Mesodermal cell (in vitro differentiated cells): ENCODE measurements around the gene TNFAIP8.
A peak's percentile ranks its signal among the peaks of the same experiment; 100 is the strongest.

Experiments used
- H3K27ac ChIP-seq: 2 replicates; pipeline ENCODE4 v1.7.0; 2013; ENCODE audit warnings: mild to moderate bottlenecking, low read depth, low read length, moderate library complexity; ENCODE audit not compliant: severe bottlenecking
- H3K36me3 ChIP-seq: 2 replicates; pipeline ENCODE4 v1.7.1; 2013; ENCODE audit warnings: mild to moderate bottlenecking, low read length, moderate library complexity; ENCODE audit not compliant: control insufficient read depth, insufficient read depth
- H3K4me1 ChIP-seq: one replicate; pipeline ENCODE4 v1.7.1; 2013; ENCODE audit warnings: mild to moderate bottlenecking, low read length; ENCODE audit not compliant: insufficient read depth, control insufficient read depth, poor library complexity, severe bottlenecking
- H3K4me3 ChIP-seq: 2 replicates; pipeline ENCODE4 v1.7.0; 2013; ENCODE audit warnings: low read length, control low read depth, mild to moderate bottlenecking; ENCODE audit not compliant: insufficient read depth, poor library complexity, severe bottlenecking; ENCODE audit errors: extremely low read depth
- H3K9me3 ChIP-seq: 2 replicates; pipeline ENCODE4 v1.7.1; 2013; ENCODE audit warnings: mild to moderate bottlenecking, low read length, moderate library complexity; ENCODE audit not compliant: control insufficient read depth
- WGBS, 2 experiments: methylation state at CpG; one replicate each; pipeline ENCODE4 v1.1.5; 2013; ENCODE audit warnings: missing lambda C conversion rate in 2 of 2; ENCODE audit not compliant: insufficient coverage in 2 of 2; 5-methylcytosine and 5-hydroxymethylcytosine counted together

TNFAIP8 gene

DNA sequence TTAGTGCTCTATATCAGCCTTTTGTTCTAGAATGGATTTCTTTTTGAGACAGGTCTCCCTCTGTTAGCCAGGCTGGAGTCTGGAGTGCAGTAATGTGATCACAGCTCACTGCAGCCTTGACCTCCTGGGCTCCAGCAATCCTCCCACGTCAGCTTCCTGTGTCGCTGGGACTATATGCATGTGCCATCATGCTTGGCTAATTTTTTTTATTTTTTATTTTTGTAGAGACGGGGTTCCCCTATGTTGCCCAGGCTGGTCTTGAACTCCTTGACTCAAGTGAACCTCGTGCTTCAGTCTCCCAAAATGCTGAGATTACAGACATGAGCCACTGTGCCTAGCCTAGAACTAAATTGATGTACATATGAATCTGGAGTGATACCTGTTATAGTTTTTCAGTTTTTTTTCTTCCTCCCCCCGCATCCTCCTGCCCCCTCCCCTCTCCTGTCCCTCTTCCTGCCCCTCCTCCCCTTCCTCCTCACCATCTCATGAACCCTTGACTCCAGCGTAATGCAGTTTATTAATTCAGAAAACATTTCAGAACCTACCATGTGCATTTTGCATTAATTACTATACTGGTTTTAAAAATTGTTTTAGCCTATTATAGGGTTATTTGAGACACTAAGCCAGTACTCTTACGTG is 37.4 kb upstream of the TNFAIP8 start:
- Histone ChIP-seq H3K4me3 (no peak overlapping the region), H3K4me1 (peaks cover 26% of the 10 kb centered on the region), H3K9me3 (no peaks in the 10 kb centered on the region), H3K36me3 (no peaks in the 10 kb centered on the region), H3K27ac (no peak overlapping the region)
- 80 to 89% methylated on average over 1 to 4 of the region's 7 CpGs for WGBS, 2 experiments

DNA sequence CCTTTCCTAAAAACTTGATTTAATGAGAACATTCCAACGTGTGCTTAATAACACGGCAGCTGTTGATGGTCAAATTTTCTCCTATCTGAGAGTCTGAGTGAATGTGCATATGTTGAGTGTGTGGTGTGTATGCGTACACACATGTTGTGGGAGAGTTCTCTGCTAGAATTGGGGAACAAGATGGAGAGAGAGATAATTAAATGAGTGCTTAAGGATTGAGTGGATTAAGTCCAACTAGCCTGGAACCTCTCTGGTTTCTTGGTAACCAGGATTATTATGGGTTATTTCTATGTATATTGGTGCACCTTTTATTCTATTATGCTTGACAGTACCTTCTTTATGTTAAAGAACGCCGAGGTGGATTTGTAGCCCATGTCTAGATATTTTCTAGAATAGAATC is 36.4 kb upstream of the TNFAIP8 start:
- no peaks in the 10 kb centered on the region for H3K36me3 ChIP-seq
- WGBS, 2 experiments = 94 to 95% methylated on average over 2 to 3 of the region's 5 CpGs
- H3K9me3 ChIP-seq = no peaks in the 10 kb centered on the region

DNA sequence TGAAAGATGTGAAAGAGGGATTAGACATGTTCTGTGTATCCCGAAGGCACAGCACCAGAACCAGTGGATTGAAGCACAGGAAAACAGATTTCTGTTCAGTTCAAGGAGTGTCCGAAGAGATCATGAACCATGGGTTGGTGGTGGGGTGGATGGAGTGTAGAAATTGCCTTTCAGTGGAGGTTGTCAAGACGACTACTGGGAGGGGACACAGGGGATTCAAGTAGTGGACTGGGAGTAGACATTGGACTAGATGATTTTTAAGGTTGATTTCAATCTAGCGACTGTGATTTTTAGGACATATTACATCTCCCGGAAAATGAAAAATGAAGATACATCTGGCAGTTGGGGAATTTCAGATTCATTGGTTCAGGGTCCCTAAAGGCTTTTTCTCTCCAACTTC is 35.9 kb upstream of the TNFAIP8 start:
- WGBS, 2 experiments = 85 to 96% methylated on average over 3 to 5 of the region's 5 CpGs
- H3K36me3 ChIP-seq = no peaks in the 10 kb centered on the region
- H3K9me3 ChIP-seq = no peaks in the 10 kb centered on the region
- no peak overlapping the region for H3K27ac ChIP-seq
- peaks cover 33% of the 10 kb centered on the region for H3K4me1 ChIP-seq
- H3K4me3 ChIP-seq = no peak overlapping the region

More for the DNA sequence above, 36.4 kb upstream of the TNFAIP8 start:
- H3K4me1 ChIP-seq = peaks cover 28% of the 10 kb centered on the region
- H3K4me3 ChIP-seq = no peak overlapping the region
- H3K27ac ChIP-seq = no peak overlapping the region

DNA sequence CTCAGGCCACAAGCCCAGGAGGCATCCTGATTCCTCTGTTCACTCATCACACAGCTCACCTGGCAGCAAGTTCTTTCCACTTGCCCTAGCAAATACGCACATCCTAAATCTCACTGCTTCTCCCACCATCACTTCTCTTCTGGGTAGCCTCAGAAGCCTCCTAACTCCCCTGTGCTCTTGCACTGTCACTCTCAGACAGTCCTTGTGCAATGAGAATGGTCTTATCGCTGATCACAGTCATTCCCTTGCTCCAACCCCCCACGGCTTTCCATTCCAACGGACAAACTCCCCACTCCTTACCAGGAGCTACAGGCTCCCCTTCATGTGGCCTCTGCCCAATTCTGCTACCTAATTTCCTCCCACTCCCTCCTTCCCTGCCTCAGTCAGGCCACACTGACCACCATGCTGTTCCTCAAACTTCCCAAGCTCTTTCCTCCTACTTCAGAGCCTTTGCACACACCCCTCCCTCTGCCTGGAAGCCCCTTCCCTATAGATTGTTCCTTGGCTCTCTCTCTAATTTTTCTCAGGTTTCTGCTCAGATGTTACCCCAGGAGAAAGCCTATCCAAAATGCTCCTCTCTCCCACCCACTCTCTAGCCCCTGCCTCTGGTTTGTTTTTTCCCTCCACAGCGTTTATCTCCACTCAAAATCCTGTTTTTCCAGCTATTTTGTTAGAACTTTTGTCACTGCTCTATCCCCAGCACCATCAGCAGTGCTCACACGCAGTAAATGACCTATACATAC is 34.1 kb upstream of the TNFAIP8 start:
- Histone ChIP-seq H3K4me3 (no peak overlapping the region), H3K4me1 (peaks cover 46% of the 10 kb centered on the region), H3K9me3 (no peaks in the 10 kb centered on the region), H3K36me3 (no peaks in the 10 kb centered on the region), H3K27ac (no peak overlapping the region)
- WGBS, 2 experiments = 89 to 94% methylated on average over 5 to 6 of the region's 6 CpGs

DNA sequence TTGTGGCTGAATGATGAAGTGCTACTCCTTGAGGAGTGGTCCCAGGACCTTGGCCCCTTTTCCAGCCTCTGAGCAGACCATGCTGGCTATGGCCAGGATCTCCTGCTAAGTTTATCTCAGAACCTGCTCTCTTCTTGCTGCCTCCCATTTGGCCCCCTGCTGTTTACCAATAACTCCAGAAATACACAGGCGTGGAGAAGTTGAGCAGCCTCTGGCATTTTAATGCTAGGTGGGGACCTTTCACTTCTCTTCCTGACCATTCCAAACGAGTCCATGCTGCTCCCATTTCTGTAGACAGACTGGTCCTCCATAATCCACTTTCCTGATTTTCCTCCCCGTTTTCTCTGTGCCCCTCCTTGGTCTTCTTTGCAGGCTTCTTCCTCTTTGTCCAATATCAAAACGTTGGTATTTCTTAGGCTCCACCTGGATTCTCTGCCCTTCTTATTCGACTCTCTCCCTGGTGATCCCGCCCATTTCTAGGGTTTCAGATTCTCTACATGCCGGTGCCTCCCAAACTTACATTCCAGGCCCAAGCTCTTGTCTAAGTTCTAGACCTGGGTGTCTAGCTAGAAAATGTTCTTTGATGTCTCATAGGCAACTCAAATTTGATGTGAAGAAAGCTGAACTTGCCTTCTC is 33.4 kb upstream of the TNFAIP8 start:
- WGBS, 2 experiments = 75 to 77% methylated on average over 5 to 7 of the region's 7 CpGs
- H3K4me1 ChIP-seq = peaks cover 51% of the 10 kb centered on the region
- no peaks in the 10 kb centered on the region for H3K9me3 ChIP-seq
- H3K27ac ChIP-seq = peak overlapping the region; percentile 44
- no peaks in the 10 kb centered on the region for H3K36me3 ChIP-seq
- no peak overlapping the region for H3K4me3 ChIP-seq

DNA sequence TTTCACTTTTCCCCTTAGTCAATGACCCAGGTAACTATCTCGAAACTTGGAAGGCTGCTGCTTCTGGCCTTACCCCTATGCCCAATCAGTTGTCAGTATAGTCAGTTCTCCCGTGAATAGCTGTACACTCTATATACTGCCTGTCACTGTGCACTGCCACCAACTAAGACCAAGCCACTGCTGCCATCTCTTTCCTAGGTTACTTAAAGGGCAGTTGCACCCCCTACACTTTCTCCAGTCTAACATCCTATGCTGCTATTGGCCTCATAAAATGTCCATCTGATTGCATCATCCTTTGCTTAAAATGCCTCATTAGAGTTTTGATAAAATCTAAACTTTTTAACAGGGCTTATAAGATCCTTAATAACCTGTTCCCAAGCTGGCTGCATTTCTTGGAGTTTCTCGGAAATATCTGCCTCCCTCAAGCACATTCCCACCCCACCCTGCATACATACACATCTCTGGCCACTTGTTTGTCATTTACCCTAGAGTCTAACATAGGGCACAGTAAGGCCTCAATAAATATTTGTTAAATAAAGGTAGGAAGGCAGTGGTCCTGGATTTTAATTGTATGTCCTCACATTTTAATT is 32.8 kb upstream of the TNFAIP8 start:
- Histone ChIP-seq H3K36me3 (no peaks in the 10 kb centered on the region), H3K4me1 (peaks cover 54% of the 10 kb centered on the region), H3K4me3 (no peak overlapping the region), H3K9me3 (no peaks in the 10 kb centered on the region), H3K27ac (peak overlapping the region; percentile 55)
- WGBS, 2 experiments = 59 to 75% methylated on average over 2 of the region's 3 CpGs

DNA sequence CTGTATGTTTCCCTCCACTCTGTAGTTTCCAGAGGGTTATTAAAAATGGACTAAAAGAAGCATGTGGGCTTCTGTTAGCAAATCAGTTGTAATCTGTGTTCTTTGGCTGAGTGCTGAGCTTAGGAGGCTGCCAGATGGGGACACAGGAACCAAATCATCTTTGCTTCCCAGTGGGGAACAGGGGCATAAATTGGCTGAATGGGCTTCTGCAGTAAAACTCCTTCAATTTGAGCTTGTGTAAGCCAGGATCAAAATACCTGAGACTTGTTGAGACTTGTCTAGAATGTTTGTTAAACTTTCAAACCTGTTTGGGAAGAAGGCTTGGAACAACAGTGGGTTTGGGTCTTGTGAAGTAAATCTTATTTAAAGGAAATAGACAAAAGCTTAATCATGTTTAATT is 32.2 kb upstream of the TNFAIP8 start:
- Histone ChIP-seq H3K4me3 (no peak overlapping the region), H3K27ac (peak overlapping the region; percentile 55), H3K36me3 (no peaks in the 10 kb centered on the region), H3K9me3 (no peaks in the 10 kb centered on the region), H3K4me1 (peaks cover 59% of the 10 kb centered on the region)

DNA sequence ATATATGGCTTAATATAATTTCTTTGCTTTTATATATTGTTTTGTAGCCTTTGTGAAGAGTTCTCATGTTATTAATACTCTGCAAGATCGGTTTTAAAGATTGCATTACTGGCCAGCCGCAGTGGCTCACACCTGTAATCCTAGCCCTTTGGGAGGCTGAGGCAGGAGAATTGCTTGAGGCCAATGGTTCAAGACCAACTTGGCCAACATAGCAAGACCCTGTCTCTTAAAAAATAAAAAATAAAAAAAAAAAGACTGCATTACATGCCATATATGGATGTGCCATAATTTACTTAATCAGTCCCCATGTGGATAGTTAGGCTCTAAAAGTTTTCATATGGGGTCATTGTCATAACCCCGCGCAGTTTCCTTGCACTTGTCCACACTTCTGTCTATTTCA is 31.0 kb upstream of the TNFAIP8 start:
- H3K27ac ChIP-seq = peak overlapping the region; percentile 71
- H3K4me1 ChIP-seq = peaks cover 72% of the 10 kb centered on the region
- H3K4me3 ChIP-seq = no peak overlapping the region
- no peaks in the 10 kb centered on the region for H3K9me3 ChIP-seq
- no peaks in the 10 kb centered on the region for H3K36me3 ChIP-seq
- WGBS, 2 experiments = 100% methylated on average over 2 of the region's 4 CpGs

DNA sequence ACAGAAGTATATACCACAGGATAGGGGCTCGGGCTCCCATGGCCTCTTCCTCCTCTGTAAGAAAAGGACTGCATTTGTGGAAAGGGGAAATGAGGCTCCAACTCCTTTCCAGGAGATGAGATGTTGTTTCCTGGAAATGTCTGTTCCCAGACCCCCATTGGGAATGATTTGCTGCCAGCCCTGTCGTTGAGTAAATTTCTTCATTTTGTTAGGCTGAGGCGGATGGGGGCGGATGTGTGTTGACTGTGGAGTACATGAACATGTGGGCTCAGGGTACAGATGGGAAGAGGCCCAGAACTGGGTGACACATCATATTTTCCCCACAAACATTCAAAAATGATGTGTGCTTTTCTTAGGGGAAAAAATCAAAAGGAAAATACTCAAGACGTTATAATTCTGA is 28.8 kb upstream of the TNFAIP8 start:
- Histone ChIP-seq H3K9me3 (no peaks in the 10 kb centered on the region), H3K36me3 (no peaks in the 10 kb centered on the region), H3K4me3 (no peak overlapping the region), H3K27ac (no peak overlapping the region), H3K4me1 (peaks cover 73% of the 10 kb centered on the region)
- WGBS, 2 experiments = 80 to 100% methylated on average over 1 of the region's 5 CpGs

DNA sequence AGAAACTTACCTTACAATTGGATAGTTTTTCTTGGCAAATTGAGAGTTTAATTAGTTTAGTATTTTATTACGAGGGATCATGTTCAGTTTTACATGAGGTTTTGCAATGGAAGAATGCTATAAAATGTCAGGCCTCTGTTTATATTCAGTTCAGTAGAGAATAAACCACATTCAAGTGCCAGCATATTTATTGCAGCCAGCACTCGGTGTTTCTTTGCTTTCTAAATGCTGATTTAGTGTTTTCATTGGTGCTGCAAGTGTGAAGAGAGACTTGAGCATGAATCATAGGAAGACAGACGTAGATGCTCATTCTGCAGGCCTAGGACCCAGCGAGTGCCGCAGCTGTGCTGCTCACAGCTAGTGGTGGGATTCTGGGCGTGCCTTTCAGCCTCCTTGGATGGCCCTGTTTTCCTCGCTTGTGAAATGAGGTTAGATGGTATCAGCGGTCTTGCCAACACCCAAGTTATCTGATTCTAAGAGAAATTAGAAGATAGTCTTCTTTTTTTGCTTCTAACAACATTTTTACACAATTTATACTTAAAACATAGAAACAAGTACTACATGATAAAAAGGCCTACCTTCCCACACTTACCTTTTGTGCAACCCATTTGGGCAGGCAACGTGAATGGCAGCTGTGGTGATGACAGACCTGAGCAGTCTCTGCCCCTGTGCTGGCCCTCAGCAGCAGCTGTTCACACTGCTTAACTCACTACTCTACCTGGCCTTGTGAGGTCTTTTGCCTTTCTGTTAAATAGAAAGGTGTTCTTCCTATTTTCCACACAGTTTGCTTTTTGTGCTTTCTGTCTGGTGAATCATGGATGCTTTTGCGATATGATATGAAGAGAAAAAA is 26.8 kb upstream of the TNFAIP8 start:
- H3K4me3 ChIP-seq = no peak overlapping the region
- H3K27ac ChIP-seq = peak overlapping the region; percentile 29
- no peaks in the 10 kb centered on the region for H3K36me3 ChIP-seq
- 63 to 72% methylated on average over 6 to 7 of the region's 10 CpGs for WGBS, 2 experiments
- H3K9me3 ChIP-seq = no peaks in the 10 kb centered on the region
- peaks cover 60% of the 10 kb centered on the region for H3K4me1 ChIP-seq
